ENCODE data around the gene CNDP2.

Gene CNDP2

DNA sequence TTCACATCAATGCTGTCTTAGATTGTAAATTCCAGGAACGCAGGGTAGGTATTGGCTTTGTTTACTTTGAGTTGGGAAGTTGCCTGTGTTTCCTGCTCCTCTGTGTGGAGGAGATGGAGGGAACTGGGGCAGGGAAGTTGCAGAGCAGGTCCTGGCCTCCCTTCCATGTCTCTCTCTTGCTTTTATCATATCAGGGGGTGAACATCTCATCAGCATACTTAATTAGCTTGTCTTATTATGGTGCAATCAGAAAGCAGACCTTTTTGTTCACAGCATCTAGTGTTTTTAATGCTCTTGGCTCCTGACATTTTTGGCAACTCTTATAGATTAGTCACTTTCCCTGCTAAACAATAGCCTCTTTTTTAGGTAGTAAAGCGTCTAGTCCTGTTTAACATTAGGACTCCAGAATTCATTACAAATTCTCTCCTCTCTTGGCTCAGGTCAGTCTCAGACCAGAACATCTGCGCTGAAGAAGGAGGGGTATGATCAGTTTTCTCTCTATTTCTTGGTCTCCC, 27.6 kb upstream of the CNDP2 start:
- no peak for DNase-seq (ENCODE audit: low read depth)

DNA sequence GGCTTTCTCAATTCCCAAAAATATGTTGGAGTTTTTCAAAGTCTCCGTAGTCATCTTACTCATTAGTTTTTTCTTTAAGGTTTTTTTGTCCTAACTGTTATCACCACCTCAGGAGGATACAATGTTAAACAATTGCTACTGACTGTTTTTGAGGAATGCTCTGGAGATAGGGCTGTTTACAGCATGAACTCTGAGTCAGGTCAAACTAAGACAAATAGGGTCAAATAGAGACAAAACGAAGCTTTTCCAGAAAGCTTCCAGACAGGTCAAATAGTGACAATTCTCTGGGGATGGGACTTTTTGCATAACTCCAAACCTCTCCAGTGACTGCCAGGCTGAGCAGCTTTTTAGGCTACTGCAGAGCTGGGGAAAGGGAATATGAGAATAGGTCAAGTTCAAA, 23.9 kb upstream of the CNDP2 start:
- DNase-seq (ENCODE audit: low read depth): no peak
- no peak overlapping the region for H3K4me3 ChIP-seq (ENCODE audit: low read depth, low read length)

More for the DNA sequence above, 27.6 kb upstream of the CNDP2 start:
- H3K4me3 ChIP-seq (ENCODE audit: low read depth, low read length): no peak overlapping the region

GRCh38 chr18:74473976-74474640, 22.1 kb upstream of the CNDP2 start:
- no peak for DNase-seq (ENCODE audit: low read depth)
- no peak overlapping the region for H3K4me3 ChIP-seq (ENCODE audit: low read depth, low read length)

- no peak for DNase-seq (ENCODE audit: low read depth)
- H3K4me3 ChIP-seq (ENCODE audit: low read depth, low read length): no peak overlapping the region
Observed at GRCh38 chr18:74476140-74476539, 20.0 kb upstream of the CNDP2 start.

DNA sequence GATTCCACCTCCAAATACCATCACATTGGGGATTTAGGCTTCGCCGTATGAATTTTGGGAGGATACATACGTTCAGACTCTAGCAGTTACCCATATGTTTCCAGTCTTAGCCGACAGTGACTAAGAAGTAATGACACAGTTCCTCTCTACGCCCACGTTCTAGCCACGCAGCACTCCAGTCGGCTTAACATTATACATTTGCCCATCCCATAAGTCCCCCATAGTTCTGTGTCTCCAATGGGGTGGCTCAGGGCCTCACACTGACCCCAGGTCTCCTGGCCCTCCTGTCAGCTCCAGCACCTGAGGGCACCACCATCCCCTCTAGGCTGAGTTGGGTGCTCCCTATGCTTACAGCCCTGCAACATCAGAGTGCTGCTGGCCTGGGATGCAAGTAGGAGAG, 18.4 kb upstream of the CNDP2 start:
- no peak overlapping the region for H3K4me3 ChIP-seq (ENCODE audit: low read depth, low read length)
- DNase-seq (ENCODE audit: low read depth): no peak

DNA sequence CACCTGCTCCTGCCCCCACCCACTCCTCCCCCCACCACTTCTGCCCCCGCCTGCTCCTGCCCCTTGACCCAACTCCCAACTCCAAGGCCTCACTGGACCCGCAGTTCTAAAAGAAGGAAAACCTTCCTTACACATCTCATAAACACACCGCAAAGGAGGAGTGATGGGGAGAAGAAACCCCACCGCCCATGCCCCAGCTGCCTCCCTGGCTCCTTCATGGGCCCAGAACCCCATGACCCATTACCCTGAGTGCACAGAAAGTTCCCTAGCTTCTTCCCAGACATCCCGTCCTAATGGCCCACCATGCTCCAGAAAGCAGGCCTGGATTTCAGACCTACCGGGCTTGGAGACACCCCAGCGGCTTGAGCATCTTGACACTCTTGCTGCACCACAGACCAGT, 17.8 kb upstream of the CNDP2 start:
- H3K4me3 ChIP-seq (ENCODE audit: low read depth, low read length): no peak overlapping the region

DNA sequence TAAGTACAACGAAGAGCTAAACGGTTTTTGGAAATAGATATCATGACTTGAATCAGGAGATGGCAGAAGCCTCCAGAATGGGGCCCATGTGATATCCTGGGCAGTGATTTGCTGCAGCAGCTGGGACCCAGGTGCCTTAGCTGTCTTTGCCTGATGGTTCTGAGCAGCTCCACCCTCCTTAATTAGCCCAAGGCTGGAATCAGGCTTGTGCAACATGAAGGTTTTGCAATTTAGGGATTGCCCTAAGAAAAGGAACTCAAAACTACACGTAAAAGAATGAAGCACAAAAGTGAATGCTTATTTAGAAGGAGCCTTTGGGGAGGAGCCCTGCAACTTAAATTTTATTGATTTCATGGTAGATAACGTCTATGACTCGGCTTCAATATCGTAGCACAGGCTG, 17.3 kb upstream of the CNDP2 start:
- H3K4me3 ChIP-seq (ENCODE audit: low read depth, low read length): no peak overlapping the region
- DNase-seq (ENCODE audit: low read depth): no peak

More for the DNA sequence above, 17.8 kb upstream of the CNDP2 start:
- no peak for DNase-seq (ENCODE audit: low read depth)

DNA sequence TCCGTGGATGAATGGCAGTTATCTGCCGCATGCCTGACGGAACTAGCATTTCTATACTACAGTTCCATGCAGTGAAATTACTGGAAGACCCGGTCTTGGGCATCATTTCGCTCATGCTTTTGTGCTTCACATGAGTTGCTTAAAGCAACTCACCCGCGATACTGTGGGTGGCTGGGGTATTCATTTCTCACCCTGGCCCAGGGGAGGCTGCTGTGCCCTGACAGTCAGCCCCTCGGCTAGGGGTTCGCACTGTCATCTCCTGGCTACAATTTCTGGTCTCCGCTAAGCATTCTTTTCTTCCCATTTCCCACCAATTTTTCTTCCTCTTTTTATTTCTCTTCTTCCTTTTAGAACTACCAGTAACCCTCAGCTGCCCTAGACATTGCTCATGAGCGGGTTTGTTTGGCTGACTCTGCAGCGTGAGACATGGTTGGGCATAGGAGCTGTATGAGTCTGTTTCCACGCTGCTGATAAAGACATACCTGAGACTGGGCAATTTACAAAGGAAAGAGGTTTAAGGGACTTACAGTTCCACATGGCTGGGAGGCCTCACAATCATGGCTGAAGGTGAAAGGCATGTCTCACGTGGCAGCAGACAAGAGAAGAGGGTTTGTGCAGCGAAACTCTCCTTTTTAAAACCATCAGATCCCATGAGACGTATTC, 16.5 kb upstream of the CNDP2 start:
- DNase-seq (ENCODE audit: low read depth): no peak
- no peak overlapping the region for H3K4me3 ChIP-seq (ENCODE audit: low read depth, low read length)

GRCh38 chr18:74480149-74480651, 16.0 kb upstream of the CNDP2 start:
- no peak for DNase-seq (ENCODE audit: low read depth)
- H3K4me3 ChIP-seq (ENCODE audit: low read depth, low read length): no peak overlapping the region

DNA sequence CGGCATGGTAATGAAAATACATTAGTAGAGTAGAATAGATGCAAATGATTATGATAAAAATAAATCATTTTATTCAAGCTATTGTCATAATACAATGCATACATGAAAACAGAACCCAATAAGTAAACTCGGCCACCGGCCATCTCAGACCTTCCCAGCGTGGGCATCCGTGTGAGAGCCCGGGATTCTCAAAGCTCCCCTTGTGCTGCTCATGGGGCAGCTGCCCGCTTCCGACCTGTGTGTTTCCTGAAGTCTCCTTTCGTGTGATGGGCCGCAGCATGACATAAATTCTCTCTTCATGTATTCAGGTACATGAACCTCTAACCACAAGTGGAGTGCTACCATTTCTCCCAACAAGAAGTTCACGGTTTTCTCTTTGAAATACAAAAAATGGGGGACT, 13.5 kb upstream of the CNDP2 start:
- DNase-seq (ENCODE audit: low read depth): no peak
- H3K4me3 ChIP-seq (ENCODE audit: low read depth, low read length): no peak overlapping the region

DNA sequence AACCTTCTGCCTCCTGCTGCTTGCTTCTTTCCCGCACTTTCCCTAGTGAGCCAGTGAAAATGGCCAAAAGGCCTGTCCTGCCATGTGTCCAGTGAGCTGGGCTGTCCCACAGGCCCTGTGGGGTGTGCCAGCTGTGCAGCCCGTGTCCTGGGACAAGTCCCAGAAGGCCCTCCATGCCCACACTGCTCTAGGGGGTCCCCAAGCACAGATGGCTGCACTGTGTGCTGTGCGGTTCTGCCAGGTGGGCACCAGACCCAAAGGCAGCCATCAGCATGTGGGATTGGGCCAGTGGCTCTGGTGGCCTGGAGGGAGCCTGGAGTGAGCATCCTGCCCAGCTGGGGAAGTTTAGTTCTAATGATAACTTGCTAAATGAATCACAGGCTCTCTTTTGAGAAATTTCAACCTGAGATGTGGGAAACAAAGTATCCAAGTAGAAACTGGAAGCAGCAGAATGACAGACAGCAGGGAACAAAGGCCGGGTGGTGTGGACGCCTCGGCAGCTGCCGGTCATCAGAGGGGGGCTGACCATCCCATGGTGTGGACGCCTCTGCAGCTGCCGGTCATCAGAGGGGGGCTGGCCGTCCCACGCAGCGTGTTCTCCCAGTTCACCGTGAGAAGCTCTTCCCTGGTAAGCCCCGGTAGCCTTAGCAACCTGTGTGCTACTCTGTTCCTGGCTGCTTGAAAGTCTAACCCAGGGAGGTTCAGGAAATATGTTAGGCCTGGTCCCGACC, 9.9 kb upstream of the CNDP2 start:
- H3K4me3 ChIP-seq (ENCODE audit: low read depth, low read length): no peak overlapping the region
- DNase-seq (ENCODE audit: low read depth): no peak

GRCh38 chr18:74488354-74488753, 7.8 kb upstream of the CNDP2 start:
- no peak overlapping the region for H3K4me3 ChIP-seq (ENCODE audit: low read depth, low read length)
- no peak for DNase-seq (ENCODE audit: low read depth)

DNA sequence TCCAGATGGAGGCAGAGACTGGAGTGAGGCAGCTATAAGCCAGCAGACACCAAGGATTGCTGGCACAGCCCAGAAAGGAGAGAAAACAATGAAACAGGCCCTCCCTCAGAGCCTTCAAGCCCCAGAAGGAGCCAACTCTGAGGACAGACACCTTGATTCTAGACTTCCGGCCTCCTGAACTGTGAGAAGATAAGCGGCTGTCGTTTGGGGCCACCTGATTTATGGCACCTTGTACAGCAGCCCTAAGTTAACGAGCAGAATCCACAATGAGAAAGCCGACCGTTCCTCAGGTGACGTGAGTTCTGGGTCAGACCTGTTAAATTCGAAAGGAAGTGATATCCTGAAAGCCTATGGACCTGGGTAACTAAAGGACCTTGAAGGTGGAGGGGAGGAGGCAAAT, 7.3 kb upstream of the CNDP2 start:
- H3K4me3 ChIP-seq (ENCODE audit: low read depth, low read length): no peak overlapping the region
- DNase-seq (ENCODE audit: low read depth): no peak

DNA sequence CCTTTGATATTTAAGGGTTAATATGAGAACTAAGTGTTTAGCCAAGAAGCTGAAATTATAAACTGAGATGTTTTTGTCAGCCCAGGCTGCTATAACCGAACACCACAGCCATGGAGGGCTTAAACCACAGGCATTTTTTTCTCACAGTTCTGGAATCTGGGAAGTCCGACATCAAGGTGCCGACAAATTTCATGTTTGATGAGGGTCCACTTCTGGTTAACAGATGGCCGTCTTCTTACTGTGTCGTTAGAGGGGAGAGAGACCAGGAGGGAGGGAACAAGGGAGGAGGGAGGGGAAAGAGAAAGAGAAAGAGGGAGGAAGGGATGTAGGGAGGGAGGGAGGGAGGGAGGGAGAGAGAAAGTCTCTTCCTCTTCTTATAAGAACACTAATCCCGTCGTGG, 6.5 kb upstream of the CNDP2 start:
- peak; percentile 53 for DNase-seq (ENCODE audit: low read depth)
- H3K4me3 ChIP-seq (ENCODE audit: low read depth, low read length): peak overlapping the region; percentile 28

GRCh38 chr18:74492259-74492658, 3.9 kb upstream of the CNDP2 start:
- DNase-seq (ENCODE audit: low read depth): no peak
- H3K4me3 ChIP-seq (ENCODE audit: low read depth, low read length): no peak overlapping the region

- no peak overlapping the region for H3K4me3 ChIP-seq (ENCODE audit: low read depth, low read length)
- DNase-seq (ENCODE audit: low read depth): peak; percentile 31
Observed at GRCh38 chr18:74493689-74494088, 2.5 kb upstream of the CNDP2 start.

GRCh38 chr18:74494514-74494913, 1.6 kb upstream of the CNDP2 start:
- no peak for DNase-seq (ENCODE audit: low read depth)
- H3K4me3 ChIP-seq (ENCODE audit: low read depth, low read length): no peak overlapping the region

- peak overlapping the region; percentile 80 for H3K4me3 ChIP-seq (ENCODE audit: low read depth, low read length)
- DNase-seq (ENCODE audit: low read depth): no peak
Observed at GRCh38 chr18:74496508-74497323, 553 bp downstream of the CNDP2 start.

DNA sequence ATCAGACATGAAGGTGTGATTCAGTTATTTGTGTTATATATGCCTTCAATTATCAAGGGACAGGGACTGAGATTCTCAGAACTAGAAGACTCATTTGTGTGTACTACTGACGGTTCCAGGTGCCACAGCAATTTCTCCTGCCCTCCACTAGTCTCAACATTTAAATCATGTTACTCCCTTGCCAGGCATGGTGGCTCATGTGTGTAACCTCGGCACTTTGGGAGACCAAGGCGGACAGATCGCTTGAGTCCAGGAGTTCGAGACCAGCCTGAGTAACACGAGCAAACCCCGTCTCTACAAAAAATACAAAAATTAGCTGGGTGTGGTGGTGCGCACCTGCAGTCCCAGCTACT, 1.1 kb downstream of the CNDP2 start:
- no peak for DNase-seq (ENCODE audit: low read depth)

DNA sequence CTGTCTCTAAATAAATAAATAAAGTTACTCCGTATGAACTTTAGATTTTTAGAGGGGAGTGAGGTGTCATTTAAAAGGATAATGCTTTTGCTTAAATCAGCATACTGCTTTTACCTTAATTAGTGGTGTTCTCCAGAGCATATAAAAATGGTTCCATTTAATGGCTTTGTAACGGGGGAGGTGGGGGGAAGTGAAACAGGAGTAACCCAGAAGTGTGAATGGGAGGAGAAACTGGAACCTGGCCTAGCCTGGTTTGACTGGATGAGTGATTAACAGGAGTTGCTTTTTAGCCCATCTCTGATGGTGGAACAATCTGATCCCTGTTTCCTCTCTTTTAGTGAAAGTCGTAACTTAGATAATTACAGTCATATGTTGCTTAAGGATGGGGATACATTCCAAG, 1.6 kb downstream of the CNDP2 start:
- DNase-seq (ENCODE audit: low read depth): no peak
- no peak overlapping the region for H3K4me3 ChIP-seq (ENCODE audit: low read depth, low read length)

More for the DNA sequence above, 1.1 kb downstream of the CNDP2 start:
- peak overlapping the region; percentile 80 for H3K4me3 ChIP-seq (ENCODE audit: low read depth, low read length)
